ENCODE results near the gene MFGE8.

The MFGE8 gene

DNA sequence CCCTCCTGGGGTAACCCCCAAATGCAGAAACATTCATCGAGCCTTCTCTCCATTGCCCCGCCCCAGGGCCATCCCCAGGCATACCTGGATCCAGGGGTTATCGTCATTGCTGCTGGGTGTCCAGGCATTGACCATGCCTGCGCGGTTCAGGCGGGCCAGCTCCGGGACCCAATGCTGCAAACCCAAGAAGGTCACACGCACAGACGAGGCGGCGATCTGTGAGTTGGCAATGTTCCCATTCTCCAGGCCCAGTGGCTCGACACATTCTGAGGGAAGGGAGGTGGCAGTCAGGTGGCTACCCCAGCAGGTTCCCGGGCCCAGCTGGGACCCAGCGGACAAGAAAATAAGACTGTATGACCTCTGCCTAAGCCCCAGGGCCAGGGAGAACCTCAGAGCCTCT is 6.1 kb downstream of the MFGE8 start:
- H3K4me3 Mint-ChIP-seq, result no peak overlapping the region
- H3K36me3 Mint-ChIP-seq (ENCODE audit: low read depth), result no peaks in the 10 kb centered on the region
- no peaks in the 10 kb centered on the region for H3K27me3 Mint-ChIP-seq
- no peak overlapping the region for H3K27ac Mint-ChIP-seq
- H3K9me3 Mint-ChIP-seq, result no peaks in the 10 kb centered on the region
- H3K4me1 Mint-ChIP-seq (ENCODE audit: low read depth), result peaks cover 30% of the 10 kb centered on the region

DNA sequence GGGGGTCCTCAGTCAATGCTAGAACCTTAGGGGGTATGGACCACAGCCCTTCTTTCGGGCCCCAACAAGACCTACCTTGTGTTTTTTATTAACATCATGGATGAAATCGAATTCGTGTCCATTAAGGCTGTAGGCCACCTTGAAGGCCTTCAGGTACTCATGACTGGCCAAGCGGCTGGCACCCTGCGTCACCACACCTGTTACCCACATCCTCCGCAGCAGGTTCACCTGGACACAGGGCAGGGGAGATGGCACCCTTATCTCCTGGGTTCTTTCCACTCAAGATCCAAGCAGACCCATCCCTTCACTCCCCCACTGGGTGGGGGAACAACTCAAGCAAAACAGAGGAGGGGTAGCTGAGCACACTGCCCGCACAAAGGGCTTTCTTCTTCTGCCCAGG is 6.6 kb downstream of the MFGE8 start:
- Mint-ChIP-seq H3K4me1 (ENCODE audit: low read depth) (peaks cover 26% of the 10 kb centered on the region), H3K36me3 (ENCODE audit: low read depth) (no peaks in the 10 kb centered on the region), H3K9me3 (no peaks in the 10 kb centered on the region), H3K27me3 (no peaks in the 10 kb centered on the region), H3K27ac (no peak overlapping the region), H3K4me3 (no peak overlapping the region)

DNA sequence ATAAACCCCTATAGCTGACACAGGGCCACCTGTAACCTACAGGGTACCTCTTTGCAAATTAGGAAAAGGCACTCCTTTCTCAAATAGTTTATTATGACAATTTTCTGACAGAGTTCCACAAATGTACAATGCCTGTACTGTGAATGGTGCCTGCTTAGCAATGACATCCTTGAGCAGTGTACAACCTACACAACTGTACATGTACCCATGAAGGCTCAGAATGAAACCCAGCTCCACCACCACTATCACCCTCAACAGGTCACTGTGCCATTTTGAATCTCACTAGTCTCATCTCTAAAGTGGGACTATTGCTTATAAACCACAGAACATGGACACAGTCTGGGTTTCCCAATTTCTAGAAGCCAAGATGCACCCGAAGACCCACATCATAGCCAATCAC is 7.0 kb downstream of the MFGE8 start:
- Mint-ChIP-seq H3K36me3 (ENCODE audit: low read depth) (no peaks in the 10 kb centered on the region), H3K27me3 (no peaks in the 10 kb centered on the region), H3K4me1 (ENCODE audit: low read depth) (peaks cover 25% of the 10 kb centered on the region), H3K9me3 (no peaks in the 10 kb centered on the region), H3K4me3 (no peak overlapping the region), H3K27ac (no peak overlapping the region)

GRCh38 chr15:88905576-88905975 is 7.6 kb downstream of the MFGE8 start:
- peaks cover 20% of the 10 kb centered on the region for H3K4me1 Mint-ChIP-seq (ENCODE audit: low read depth)
- H3K4me3 Mint-ChIP-seq, result no peak overlapping the region
- no peaks in the 10 kb centered on the region for H3K36me3 Mint-ChIP-seq (ENCODE audit: low read depth)
- H3K27me3 Mint-ChIP-seq, result no peaks in the 10 kb centered on the region
- no peaks in the 10 kb centered on the region for H3K9me3 Mint-ChIP-seq
- H3K27ac Mint-ChIP-seq, result no peak overlapping the region

- no peaks in the 10 kb centered on the region for H3K36me3 Mint-ChIP-seq (ENCODE audit: low read depth)
- peak overlapping the region; percentile 29 for H3K27ac Mint-ChIP-seq
- no peaks in the 10 kb centered on the region for H3K27me3 Mint-ChIP-seq
- H3K4me3 Mint-ChIP-seq, result no peak overlapping the region
- no peaks in the 10 kb centered on the region for H3K9me3 Mint-ChIP-seq
- peaks cover 20% of the 10 kb centered on the region for H3K4me1 Mint-ChIP-seq (ENCODE audit: low read depth)
Measured at GRCh38 chr15:88904624-88905327, 8.4 kb downstream of the MFGE8 start.

DNA sequence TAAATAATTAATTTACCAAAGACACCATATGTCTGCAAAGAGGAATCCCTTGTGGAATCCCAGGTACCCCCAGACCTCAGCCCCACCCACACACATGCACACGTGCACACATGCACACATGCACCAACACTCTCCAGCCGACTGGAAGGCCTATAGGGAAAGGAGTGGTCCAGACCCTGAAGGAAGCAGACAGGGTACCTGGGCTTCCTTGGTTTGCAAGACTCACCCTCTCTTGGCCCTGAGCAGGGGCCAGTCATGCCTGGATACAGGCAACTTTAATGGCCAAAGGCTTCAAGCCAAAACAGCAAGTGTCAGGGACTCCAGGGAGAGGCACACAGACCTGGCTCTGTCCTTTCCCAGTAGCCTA is 8.9 kb downstream of the MFGE8 start:
- Mint-ChIP-seq H3K9me3 (no peaks in the 10 kb centered on the region), H3K4me1 (ENCODE audit: low read depth) (peaks cover 20% of the 10 kb centered on the region), H3K27ac (peak overlapping the region; percentile 29), H3K27me3 (no peaks in the 10 kb centered on the region), H3K36me3 (ENCODE audit: low read depth) (no peaks in the 10 kb centered on the region), H3K4me3 (no peak overlapping the region)

DNA sequence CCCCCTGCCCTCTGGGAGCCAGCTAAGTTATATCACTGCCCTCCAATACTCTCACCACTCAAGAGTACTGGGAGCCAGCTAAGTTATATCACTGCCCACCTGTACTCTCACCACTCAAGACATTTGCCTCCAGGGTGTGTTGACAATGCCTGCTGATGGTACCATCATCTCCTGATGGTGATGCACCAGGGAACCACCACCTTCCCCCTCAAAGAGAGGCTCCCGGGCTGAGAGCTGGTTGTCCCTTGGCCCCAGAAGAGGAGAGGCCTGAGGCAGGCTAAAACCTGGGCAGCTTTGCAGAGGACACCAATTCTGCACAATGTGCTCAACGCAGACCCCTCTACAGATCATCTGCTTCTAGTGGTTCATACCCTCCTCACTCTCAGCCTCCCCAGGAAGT is 10.3 kb downstream of the MFGE8 start:
- Mint-ChIP-seq H3K27ac (no peak overlapping the region), H3K9me3 (no peaks in the 10 kb centered on the region), H3K36me3 (ENCODE audit: low read depth) (no peaks in the 10 kb centered on the region), H3K4me1 (ENCODE audit: low read depth) (peaks cover 21% of the 10 kb centered on the region), H3K4me3 (no peak overlapping the region), H3K27me3 (no peaks in the 10 kb centered on the region)

GRCh38 chr15:88902221-88902835 is 10.9 kb downstream of the MFGE8 start:
- Mint-ChIP-seq H3K36me3 (ENCODE audit: low read depth) (no peaks in the 10 kb centered on the region), H3K4me3 (no peak overlapping the region), H3K4me1 (ENCODE audit: low read depth) (peaks cover 26% of the 10 kb centered on the region), H3K27me3 (no peaks in the 10 kb centered on the region), H3K27ac (no peak overlapping the region), H3K9me3 (no peaks in the 10 kb centered on the region)

DNA sequence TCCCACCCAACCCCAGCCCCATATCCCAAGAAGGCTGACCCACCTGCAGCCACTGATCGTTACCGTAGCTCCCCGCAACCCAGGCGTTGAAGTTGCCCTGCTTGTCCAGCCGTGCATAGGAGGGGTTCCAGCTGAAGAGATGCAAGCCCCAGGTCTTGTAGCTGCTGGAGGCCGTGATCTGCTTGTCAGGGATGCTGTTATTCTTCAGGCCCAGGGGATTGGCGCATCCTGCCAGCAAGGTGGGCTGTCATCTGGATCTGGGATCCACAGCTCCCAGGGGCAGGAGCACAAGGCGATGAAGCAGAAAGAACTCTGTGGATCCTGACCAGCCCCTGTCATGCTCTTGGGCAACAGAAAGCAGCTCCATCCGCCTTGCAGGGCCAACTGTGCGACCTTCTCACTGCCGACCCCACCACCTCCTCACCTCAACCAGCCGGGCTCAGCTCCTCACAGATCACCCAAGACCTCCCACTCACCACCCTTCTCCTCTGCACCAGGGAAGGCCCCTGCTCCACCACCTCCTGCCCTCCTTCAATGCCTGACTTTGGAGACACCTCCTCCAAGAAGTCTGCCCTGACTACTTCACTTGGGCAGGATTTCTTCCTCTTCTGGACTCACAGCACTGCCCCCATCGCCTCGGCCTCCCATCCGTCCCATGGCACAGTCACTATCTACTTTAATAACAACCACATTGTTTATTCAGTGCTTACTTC is 11.5 kb downstream of the MFGE8 start:
- Mint-ChIP-seq H3K36me3 (ENCODE audit: low read depth) (no peaks in the 10 kb centered on the region), H3K4me3 (no peak overlapping the region), H3K9me3 (no peaks in the 10 kb centered on the region), H3K27ac (no peak overlapping the region), H3K4me1 (ENCODE audit: low read depth) (peaks cover 32% of the 10 kb centered on the region), H3K27me3 (no peaks in the 10 kb centered on the region)

DNA sequence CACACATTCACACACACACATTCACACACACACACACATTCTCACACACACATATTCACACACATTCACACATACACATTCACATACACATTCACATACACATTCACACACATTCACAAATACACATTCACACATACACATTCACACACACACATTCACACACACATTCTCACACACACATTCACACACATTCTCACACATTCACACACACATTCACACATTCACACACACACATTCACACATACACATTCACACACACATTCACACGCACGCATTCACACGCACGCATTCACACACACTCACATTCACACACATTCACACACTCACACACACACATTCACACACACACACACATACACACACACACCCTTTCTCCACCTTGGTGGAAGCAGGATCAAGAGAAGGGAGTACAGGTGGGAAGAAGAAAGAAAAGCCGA is 12.2 kb downstream of the MFGE8 start:
- Mint-ChIP-seq H3K27me3 (no peaks in the 10 kb centered on the region), H3K27ac (no peak overlapping the region), H3K4me1 (ENCODE audit: low read depth) (peaks cover 39% of the 10 kb centered on the region), H3K9me3 (no peaks in the 10 kb centered on the region), H3K4me3 (no peak overlapping the region), H3K36me3 (ENCODE audit: low read depth) (no peaks in the 10 kb centered on the region)

- no peaks in the 10 kb centered on the region for H3K9me3 Mint-ChIP-seq
- no peak overlapping the region for H3K27ac Mint-ChIP-seq
- no peaks in the 10 kb centered on the region for H3K36me3 Mint-ChIP-seq (ENCODE audit: low read depth)
- H3K27me3 Mint-ChIP-seq, result no peaks in the 10 kb centered on the region
- peaks cover 44% of the 10 kb centered on the region for H3K4me1 Mint-ChIP-seq (ENCODE audit: low read depth)
- no peak overlapping the region for H3K4me3 Mint-ChIP-seq
Measured at GRCh38 chr15:88900309-88900981, 12.7 kb downstream of the MFGE8 start.

DNA sequence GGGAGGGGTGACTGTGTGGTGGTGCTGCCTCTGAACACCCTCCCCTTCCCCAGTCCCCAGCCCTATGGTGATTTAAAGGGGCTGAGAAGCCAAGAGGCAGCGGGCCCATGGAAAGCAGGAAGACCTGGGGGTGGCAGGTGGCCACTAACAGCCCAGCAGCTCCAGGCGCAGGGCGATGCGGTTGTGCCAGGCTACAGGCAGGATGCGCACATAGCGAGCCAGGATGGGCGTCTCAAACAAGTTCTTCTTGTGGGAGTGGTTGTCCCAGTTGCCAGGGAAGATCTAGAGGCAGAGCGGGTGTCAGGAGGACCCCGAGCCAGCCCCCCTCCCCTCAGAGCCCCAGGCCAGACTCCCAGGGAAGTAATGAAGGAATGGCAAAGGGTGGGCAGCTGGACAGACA is 13.9 kb downstream of the MFGE8 start:
- Mint-ChIP-seq H3K4me1 (ENCODE audit: low read depth) (peaks cover 37% of the 10 kb centered on the region), H3K36me3 (ENCODE audit: low read depth) (no peaks in the 10 kb centered on the region), H3K4me3 (no peak overlapping the region), H3K9me3 (no peaks in the 10 kb centered on the region), H3K27ac (no peak overlapping the region), H3K27me3 (no peaks in the 10 kb centered on the region)

- Mint-ChIP-seq H3K4me1 (ENCODE audit: low read depth) (peaks cover 37% of the 10 kb centered on the region), H3K27me3 (no peaks in the 10 kb centered on the region), H3K4me3 (no peak overlapping the region), H3K36me3 (ENCODE audit: low read depth) (no peaks in the 10 kb centered on the region), H3K27ac (no peak overlapping the region), H3K9me3 (no peaks in the 10 kb centered on the region)
Measured at GRCh38 chr15:88898736-88899135, 14.4 kb downstream of the MFGE8 start.

DNA sequence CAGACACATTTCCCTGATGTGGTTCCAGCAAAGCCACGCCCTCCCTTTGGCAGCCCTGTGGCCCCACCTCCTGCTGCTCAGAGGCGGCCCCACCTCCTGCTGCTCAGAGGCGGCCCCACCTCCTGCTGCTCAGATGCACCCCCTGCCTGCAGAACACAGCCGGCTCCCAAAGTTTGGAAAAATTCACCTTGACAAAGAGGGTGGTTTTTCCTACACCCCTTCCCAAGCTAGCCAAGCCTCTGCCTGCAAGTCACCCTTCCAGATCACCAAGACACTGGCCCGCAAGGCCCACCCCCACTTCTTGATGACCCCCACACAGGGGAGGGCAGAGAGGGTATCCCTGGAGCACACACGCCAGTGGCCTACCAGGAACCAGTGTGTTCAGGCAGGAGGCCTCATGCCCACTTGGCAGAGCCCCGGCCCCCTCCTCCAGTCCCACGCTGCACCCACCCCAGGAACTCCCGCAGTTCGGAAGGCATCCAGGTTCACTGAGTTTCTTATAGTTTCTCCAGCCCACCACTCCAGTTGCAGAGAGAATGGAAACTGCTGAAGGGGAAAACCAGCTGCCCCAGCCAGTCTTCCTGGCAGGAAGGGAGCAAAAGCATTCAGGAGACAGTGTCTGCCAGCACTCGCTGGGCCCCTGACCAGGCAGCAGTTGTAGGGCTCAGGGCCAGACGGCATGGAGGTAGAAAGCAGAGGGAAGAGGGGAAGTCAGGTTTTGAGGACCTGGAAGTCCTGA is 15.6 kb downstream of the MFGE8 start:
- Mint-ChIP-seq H3K27ac (no peak overlapping the region), H3K36me3 (ENCODE audit: low read depth) (no peaks in the 10 kb centered on the region), H3K27me3 (no peaks in the 10 kb centered on the region), H3K9me3 (no peaks in the 10 kb centered on the region), H3K4me3 (no peak overlapping the region), H3K4me1 (ENCODE audit: low read depth) (peaks cover 40% of the 10 kb centered on the region)

DNA sequence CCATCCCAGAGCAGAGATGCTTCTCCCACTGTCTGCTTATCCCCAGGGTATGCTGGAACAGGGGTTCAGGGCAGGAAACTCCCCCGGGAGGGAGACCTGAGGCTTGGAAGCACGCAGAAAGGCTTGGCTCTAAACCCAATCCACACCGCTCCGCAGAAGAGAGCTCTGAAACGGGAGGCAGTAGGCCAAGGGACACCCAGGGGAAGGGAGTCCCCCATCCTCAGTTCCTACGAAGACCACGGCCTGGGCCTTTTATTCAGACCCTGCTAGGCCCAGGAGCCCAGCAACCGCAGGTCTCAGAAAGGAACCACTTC is 16.1 kb downstream of the MFGE8 start:
- H3K27me3 Mint-ChIP-seq, result no peaks in the 10 kb centered on the region
- no peak overlapping the region for H3K27ac Mint-ChIP-seq
- H3K9me3 Mint-ChIP-seq, result no peaks in the 10 kb centered on the region
- peaks cover 38% of the 10 kb centered on the region for H3K4me1 Mint-ChIP-seq (ENCODE audit: low read depth)
- no peak overlapping the region for H3K4me3 Mint-ChIP-seq
- no peaks in the 10 kb centered on the region for H3K36me3 Mint-ChIP-seq (ENCODE audit: low read depth)
